Measurements from ENCODE around the gene MYL3. TPM values are rescaled to one million over a fixed set of nuclear protein-coding genes. Genes with fewer than 3 reads are reported as not detected.

Gene MYL3
- total and polyA plus RNA-seq, 9 donors = 107 to 640 (median 269) TPM

DNA sequence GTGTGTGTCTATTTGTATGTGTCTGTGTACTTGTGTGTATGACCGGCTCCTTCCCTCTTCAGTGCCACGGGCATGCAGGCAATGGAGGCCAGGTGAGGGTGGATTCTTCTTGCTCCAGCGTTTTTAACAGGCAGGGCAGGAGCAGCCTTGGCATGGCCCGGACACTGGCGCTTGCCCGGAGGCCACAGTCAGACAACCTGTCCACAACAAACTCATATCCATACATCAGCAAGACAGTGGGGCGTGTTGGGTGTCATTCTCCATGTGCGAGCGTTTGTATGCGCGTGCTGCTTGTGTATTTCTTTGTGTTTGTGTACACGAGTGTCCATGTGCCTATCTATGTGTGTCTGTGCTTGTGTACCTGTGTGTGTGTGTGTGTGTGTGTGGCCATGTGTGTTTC is 44.0 kb upstream of the MYL3 start:
- H3K27me3 ChIP-seq (ENCODE audit: control insufficient read depth, insufficient read depth, low read length) = peaks cover 15% of the 10 kb centered on the region

DNA sequence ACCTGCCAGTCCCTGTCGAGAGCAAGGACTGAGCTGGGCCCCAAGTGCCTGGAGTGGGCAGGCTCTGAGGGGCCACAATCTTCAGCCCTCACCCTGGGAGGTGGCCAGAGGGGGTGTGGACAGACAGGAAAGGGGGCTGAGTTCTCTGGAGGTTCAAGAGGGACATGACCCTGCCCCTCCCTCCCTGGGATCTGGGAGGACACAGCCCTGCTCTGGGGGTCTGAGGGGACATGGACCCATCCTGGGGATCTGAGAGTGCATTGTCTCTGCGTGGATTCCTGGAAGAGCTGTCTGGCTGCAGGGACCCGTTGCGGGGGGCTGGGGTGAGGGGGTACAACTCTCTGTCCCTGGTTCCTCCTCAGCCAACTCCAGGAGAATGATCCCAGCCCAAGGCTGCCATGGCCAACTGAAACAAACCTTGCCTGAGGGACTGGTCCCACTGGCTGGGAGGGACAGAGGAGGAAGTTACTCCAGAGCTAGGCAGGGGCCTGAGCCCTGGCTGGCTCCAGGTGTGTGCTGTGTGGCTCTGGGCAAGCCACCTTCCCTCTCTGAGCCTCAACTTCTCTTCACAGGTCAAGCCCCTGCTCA is 43.3 kb upstream of the MYL3 start:
- Histone ChIP-seq H3K9me3 (replicated peaks; ENCODE audit: control insufficient read depth, low read depth, low read length) (no peaks in the 10 kb centered on the region), H3K4me3 (ENCODE audit: low read length) (no peak overlapping the region), H3K27me3 (ENCODE audit: control insufficient read depth, insufficient read depth, low read length) (peaks cover 18% of the 10 kb centered on the region), H3K4me1 (ENCODE audit: control insufficient read depth, insufficient read depth, low read length) (peaks cover 18% of the 10 kb centered on the region), H3K27ac (ENCODE audit: low read length) (no peak overlapping the region), H3K36me3 (ENCODE audit: control insufficient read depth, insufficient read depth, low read length) (peaks cover 4% of the 10 kb centered on the region)
- 40% methylated on average over 1 of the region's 4 CpGs for WGBS (ENCODE audit: insufficient coverage)
- no peak for DNase-seq

More for the DNA sequence above, 44.0 kb upstream of the MYL3 start:
- Histone ChIP-seq H3K9me3 (replicated peaks; ENCODE audit: control insufficient read depth, low read depth, low read length) (no peaks in the 10 kb centered on the region), H3K4me1 (ENCODE audit: control insufficient read depth, insufficient read depth, low read length) (peaks cover 18% of the 10 kb centered on the region), H3K4me3 (ENCODE audit: low read length) (no peak overlapping the region), H3K36me3 (ENCODE audit: control insufficient read depth, insufficient read depth, low read length) (no peaks in the 10 kb centered on the region), H3K27ac (ENCODE audit: low read length) (no peak overlapping the region)
- no peak for DNase-seq
- 90% methylated on average over 6 of the region's 12 CpGs for WGBS (ENCODE audit: insufficient coverage)

DNA sequence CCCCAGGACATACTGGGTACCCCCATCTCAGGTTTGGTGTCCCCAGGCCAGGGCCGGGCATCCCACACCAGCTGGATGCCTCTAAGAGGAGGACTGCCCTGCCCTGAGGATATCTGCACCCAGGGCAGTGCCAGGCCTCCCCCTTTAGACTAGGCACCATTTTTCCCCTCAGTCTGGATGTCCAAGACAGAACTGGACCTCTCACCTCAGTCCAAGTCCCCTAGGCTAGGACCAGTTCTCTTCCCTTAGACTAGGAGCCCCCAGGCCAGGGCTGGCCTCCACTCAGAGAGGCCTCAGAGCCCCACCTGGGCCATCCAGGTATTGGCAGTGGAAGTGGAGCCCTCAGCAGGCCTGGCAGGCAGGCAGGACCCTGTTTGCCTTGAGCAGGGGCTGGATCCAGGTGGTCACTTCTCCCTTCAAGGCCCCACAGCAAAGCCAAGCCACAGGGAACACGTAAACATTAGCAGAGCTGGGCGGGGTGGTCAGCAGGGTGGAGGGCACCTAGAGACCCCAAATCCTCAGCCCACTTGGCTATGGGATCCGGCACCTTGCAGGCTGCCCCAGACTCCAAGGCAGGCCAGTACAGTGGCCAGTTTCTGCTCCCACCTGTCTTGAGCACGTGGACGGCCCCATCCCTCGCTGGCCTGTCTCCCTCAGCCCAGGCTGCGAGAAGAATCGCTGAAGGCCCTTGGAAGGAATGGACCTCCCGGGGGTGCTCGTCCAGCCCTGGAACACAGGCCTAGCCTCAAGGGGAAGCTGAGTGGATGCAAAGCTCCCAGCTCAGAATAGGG is 42.6 kb upstream of the MYL3 start:
- DNase-seq = no peak
- Histone ChIP-seq H3K27ac (ENCODE audit: low read length) (no peak overlapping the region), H3K27me3 (ENCODE audit: control insufficient read depth, insufficient read depth, low read length) (peaks cover 19% of the 10 kb centered on the region), H3K9me3 (replicated peaks; ENCODE audit: control insufficient read depth, low read depth, low read length) (no peaks in the 10 kb centered on the region), H3K36me3 (ENCODE audit: control insufficient read depth, insufficient read depth, low read length) (peaks cover 4% of the 10 kb centered on the region), H3K4me1 (ENCODE audit: control insufficient read depth, insufficient read depth, low read length) (peaks cover 18% of the 10 kb centered on the region), H3K4me3 (ENCODE audit: low read length) (no peak overlapping the region)
- WGBS (ENCODE audit: insufficient coverage) = 60% methylated on average over 11 of the region's 11 CpGs

DNA sequence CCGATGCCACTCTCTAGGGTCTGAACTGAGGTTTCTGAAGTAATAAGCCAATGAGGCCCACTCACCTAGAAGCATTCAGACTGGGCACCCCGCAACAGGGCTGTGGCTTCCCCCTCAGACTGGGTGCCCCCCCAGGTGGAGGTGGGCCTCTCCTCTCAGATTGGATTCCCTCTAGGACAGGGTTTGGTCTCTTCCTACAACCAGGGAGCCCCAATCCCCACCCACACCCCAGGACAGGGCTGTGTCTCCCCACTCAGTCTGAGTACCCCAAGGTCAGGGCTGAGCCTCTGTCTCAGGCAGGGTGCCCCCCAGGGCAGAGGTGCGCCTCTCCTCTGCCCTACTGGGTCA is 41.9 kb upstream of the MYL3 start:
- no peak for DNase-seq
- Histone ChIP-seq H3K27me3 (ENCODE audit: control insufficient read depth, insufficient read depth, low read length) (peaks cover 22% of the 10 kb centered on the region), H3K4me1 (ENCODE audit: control insufficient read depth, insufficient read depth, low read length) (peaks cover 23% of the 10 kb centered on the region), H3K4me3 (ENCODE audit: low read length) (no peak overlapping the region), H3K9me3 (replicated peaks; ENCODE audit: control insufficient read depth, low read depth, low read length) (no peaks in the 10 kb centered on the region), H3K36me3 (ENCODE audit: control insufficient read depth, insufficient read depth, low read length) (peaks cover 4% of the 10 kb centered on the region), H3K27ac (ENCODE audit: low read length) (no peak overlapping the region)
- 100% methylated on average over 1 of the region's 3 CpGs for WGBS (ENCODE audit: insufficient coverage)

DNA sequence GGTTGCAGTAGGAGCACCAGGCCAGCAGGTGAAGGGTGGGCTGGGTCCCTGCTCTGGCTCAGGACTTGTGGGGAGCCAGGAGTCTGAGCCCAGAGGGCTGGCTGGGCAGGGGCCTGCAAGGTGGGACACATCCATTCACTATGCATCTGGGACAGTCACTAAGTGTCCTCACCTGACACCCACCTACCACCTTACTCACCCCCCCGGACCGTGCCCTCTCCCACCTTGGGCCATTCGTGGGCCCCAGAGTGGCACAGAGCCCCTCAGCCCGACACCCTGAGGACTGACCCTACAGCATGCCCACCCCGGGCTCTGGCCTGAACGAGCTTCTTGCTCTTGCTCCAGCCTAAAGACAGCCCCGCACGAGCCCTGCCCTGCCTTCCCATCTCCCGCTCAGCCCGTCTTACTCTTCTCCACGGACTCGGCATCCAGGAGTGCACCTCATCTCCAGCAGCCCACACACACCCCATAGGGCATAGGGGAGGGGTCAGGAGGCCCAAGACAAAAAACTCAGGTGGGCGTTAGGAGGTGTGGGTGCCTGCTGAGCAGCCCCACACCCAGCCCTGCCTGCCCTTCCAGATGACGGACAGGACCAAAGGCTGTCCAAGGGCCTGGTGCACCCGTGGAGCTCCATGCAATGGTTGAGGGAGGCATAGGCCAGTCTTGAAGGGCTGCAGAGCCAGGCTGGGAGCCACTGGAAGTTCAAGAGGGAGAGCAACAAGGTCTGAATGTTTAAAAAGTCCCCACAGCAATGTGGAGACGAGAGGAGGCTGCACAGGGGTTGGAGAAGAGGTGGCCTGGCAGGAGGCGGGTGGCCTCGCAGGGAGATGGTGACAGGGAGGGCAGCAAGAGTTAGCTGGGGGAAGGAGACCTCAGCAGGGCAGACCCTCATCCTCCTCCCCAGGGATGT is 41.3 kb upstream of the MYL3 start:
- WGBS (ENCODE audit: insufficient coverage) = 83% methylated on average over 11 of the region's 18 CpGs
- H3K27ac ChIP-seq (ENCODE audit: low read length) = no peak overlapping the region
- H3K9me3 ChIP-seq (replicated peaks; ENCODE audit: control insufficient read depth, low read depth, low read length) = no peaks in the 10 kb centered on the region
- no peak for DNase-seq
- peaks cover 22% of the 10 kb centered on the region for H3K27me3 ChIP-seq (ENCODE audit: control insufficient read depth, insufficient read depth, low read length)
- H3K4me3 ChIP-seq (ENCODE audit: low read length) = no peak overlapping the region
- peaks cover 4% of the 10 kb centered on the region for H3K36me3 ChIP-seq (ENCODE audit: control insufficient read depth, insufficient read depth, low read length)
- peaks cover 25% of the 10 kb centered on the region for H3K4me1 ChIP-seq (ENCODE audit: control insufficient read depth, insufficient read depth, low read length)

DNA sequence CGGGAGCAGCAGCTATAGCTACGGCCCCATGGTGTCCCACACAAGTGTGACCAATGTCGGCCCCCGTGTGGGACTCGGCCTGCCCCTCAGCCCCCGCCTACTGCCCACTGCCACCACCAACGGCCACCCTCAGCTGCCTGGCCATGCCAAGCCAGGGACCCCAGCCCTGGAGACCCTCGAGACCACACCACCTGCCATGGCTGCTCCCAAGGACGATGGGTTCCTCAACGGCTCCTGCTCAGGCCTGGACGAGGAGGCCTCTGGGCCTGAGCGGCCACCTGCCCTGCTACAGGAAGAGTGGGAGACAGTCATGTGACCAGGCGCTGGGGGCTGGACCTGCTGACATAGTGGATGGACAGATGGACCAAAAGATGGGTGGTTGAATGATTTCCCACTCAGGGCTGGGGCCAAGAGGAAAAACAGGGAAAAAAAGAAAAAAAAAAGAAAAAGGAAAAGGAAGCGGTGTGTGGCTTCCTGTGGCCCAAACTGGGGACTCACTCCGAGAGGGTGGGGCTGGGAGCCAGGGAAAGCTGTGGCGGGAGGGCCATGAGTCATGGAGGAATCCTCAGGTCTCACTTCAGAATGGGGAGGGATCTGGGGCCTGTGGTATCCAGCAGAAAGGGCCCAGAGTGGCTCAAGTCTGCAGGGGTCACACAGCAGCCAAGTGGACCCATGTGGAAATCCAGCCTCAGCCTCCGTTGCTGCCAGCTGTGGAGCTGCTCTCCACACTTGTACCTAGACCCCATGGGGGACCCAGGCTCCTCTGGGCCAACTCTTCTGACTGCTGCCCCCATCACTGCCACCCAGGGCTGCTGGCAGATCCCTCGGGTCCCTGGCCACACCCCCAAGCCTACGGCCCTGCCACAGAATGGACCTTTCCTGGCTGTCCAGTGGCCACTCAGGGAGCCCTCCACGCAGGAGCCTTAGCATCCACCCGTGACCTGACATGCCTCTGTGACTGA is 40.4 kb upstream of the MYL3 start:
- Histone ChIP-seq H3K9me3 (replicated peaks; ENCODE audit: control insufficient read depth, low read depth, low read length) (no peaks in the 10 kb centered on the region), H3K4me1 (ENCODE audit: control insufficient read depth, insufficient read depth, low read length) (peaks cover 23% of the 10 kb centered on the region), H3K4me3 (ENCODE audit: low read length) (no peak overlapping the region), H3K36me3 (ENCODE audit: control insufficient read depth, insufficient read depth, low read length) (peaks cover 4% of the 10 kb centered on the region), H3K27ac (ENCODE audit: low read length) (no peak overlapping the region), H3K27me3 (ENCODE audit: control insufficient read depth, insufficient read depth, low read length) (peaks cover 18% of the 10 kb centered on the region)
- DNase-seq = no peak
- 71% methylated on average over 21 of the region's 21 CpGs for WGBS (ENCODE audit: insufficient coverage)

DNA sequence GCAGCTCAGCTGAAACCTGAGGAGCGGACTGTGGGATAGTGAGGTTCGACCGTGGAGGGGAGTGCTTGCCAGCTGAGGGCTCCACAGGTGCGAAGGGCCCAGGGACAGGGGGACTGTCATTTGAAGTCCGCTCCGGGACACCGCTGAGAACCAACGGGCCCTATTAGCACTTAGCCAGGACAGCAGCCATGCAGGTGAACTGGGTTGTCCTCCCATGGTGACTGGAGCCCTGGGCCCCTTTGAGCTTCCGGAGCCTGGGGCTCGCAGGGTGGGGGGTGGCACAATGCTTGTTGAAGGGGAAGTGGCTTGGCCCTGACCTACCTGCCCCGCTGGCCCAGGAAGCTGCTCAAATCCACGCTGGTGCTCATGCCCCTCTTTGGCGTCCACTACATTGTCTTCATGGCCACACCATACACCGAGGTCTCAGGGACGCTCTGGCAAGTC is 39.0 kb upstream of the MYL3 start:
- Histone ChIP-seq H3K9me3 (replicated peaks; ENCODE audit: control insufficient read depth, low read depth, low read length) (no peaks in the 10 kb centered on the region), H3K4me3 (ENCODE audit: low read length) (no peak overlapping the region), H3K4me1 (ENCODE audit: control insufficient read depth, insufficient read depth, low read length) (peaks cover 28% of the 10 kb centered on the region), H3K27me3 (ENCODE audit: control insufficient read depth, insufficient read depth, low read length) (peaks cover 24% of the 10 kb centered on the region), H3K27ac (ENCODE audit: low read length) (no peak overlapping the region), H3K36me3 (ENCODE audit: control insufficient read depth, insufficient read depth, low read length) (peaks cover 4% of the 10 kb centered on the region)
- DNase-seq = no peak
- 86% methylated on average over 14 of the region's 15 CpGs for WGBS (ENCODE audit: insufficient coverage)

DNA sequence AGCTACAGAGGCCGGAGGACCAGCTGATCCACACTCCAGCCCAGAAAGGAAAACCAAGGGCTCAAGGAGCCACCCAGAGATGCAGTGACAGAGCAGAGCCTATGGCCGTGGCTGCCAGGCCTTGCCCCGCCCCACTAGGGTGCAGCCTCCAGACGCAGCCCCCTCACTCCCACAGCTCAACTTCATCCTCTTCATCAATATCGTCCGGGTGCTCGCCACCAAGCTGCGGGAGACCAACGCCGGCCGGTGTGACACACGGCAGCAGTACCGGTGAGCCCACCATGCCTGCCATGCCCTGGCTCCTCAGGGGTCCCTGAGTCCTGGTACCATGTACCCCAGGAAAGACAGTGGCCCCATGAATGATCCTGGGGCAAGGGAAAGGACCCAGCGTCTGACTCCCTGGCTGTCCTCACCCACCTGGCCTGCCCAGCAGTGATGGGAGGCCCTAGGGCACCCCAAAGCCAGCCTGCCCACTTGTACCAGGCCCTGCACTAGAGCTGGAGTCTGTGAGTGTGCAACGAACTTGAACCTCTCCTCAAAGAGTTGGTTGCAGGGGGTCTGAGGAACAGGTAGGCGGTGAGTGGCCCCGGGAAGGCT is 38.4 kb upstream of the MYL3 start:
- Histone ChIP-seq H3K4me3 (ENCODE audit: low read length) (no peak overlapping the region), H3K9me3 (replicated peaks; ENCODE audit: control insufficient read depth, low read depth, low read length) (no peaks in the 10 kb centered on the region), H3K27me3 (ENCODE audit: control insufficient read depth, insufficient read depth, low read length) (peaks cover 28% of the 10 kb centered on the region), H3K27ac (ENCODE audit: low read length) (no peak overlapping the region), H3K36me3 (ENCODE audit: control insufficient read depth, insufficient read depth, low read length) (peaks cover 4% of the 10 kb centered on the region), H3K4me1 (ENCODE audit: control insufficient read depth, insufficient read depth, low read length) (peaks cover 28% of the 10 kb centered on the region)
- 86% methylated on average over 16 of the region's 17 CpGs for WGBS (ENCODE audit: insufficient coverage)
- DNase-seq = no peak

DNA sequence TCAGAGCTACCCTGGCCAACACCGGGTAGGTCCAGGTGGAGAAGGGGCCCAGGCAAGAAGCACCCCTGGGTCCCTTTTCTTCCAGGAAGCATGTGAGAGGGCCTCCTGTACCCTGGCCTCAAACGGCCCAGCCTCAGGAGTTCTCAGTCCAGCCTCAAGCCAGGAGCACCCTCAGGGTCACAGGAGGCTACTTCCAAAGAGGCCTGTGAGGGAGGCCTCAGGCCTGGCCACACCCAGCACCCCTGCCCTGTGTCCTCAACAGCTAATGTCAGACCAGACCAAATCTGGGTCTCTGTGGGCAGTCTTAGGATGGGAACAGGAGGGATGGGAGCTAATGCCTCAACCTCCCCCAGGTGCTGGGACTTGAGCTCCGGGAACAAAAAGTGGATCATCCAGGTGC is 37.8 kb upstream of the MYL3 start:
- no peaks in the 10 kb centered on the region for H3K9me3 ChIP-seq (replicated peaks; ENCODE audit: control insufficient read depth, low read depth, low read length)
- no peak for DNase-seq
- no peak overlapping the region for H3K27ac ChIP-seq (ENCODE audit: low read length)
- H3K4me1 ChIP-seq (ENCODE audit: control insufficient read depth, insufficient read depth, low read length) = peaks cover 28% of the 10 kb centered on the region
- H3K4me3 ChIP-seq (ENCODE audit: low read length) = no peak overlapping the region
- peaks cover 24% of the 10 kb centered on the region for H3K27me3 ChIP-seq (ENCODE audit: control insufficient read depth, insufficient read depth, low read length)
- H3K36me3 ChIP-seq (ENCODE audit: control insufficient read depth, insufficient read depth, low read length) = peaks cover 4% of the 10 kb centered on the region
- 96% methylated on average over 2 of the region's 3 CpGs for WGBS (ENCODE audit: insufficient coverage)

All from muscle of leg (tissue), 11 donors.